ENCODE results near the gene PPM1B. TPM values are rescaled to one million over a fixed set of nuclear protein-coding genes. Genes with fewer than 3 reads are reported as not detected.
"Not testable (repeated sequence)": the region's sequence is repeated elsewhere in the genome, so short reads cannot be mapped to it uniquely, and the experiment has no call there.

Gene PPM1B
- total and polyA plus RNA-seq, 9 donors, result 19.9 to 39.7 (median 28.0) TPM

DNA sequence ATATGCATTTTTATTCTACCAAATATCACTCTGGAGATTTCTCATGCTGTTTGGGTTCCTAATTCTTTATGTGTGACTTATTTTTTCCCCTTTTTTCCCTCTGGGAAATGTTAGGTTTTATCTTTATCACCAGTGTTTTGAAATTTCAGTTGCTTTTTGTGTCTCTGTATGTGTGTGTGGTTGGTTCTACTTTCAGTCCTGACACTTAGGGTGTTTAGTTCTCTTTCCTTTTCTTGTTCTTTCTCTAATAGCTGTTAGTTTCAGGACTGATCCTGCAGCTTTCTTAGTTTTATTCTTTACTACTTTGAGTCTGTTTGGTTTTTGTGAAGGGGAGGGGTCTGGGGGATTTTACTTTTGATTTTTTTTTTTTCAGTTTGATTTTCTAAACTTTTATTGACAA, 23.1 kb downstream of the PPM1B start:
- Histone ChIP-seq H3K27ac (ENCODE audit: low read length) (no peak overlapping the region), H3K9me3 (replicated peaks; ENCODE audit: control insufficient read depth, low read depth, low read length) (no peaks in the 10 kb centered on the region), H3K27me3 (ENCODE audit: control insufficient read depth, insufficient read depth, low read length) (no peaks in the 10 kb centered on the region), H3K4me3 (ENCODE audit: low read length) (no peak overlapping the region), H3K4me1 (ENCODE audit: control insufficient read depth, insufficient read depth, low read length) (no peaks in the 10 kb centered on the region), H3K36me3 (ENCODE audit: control insufficient read depth, insufficient read depth, low read length) (no peaks in the 10 kb centered on the region)
- DNase-seq, result no peak

DNA sequence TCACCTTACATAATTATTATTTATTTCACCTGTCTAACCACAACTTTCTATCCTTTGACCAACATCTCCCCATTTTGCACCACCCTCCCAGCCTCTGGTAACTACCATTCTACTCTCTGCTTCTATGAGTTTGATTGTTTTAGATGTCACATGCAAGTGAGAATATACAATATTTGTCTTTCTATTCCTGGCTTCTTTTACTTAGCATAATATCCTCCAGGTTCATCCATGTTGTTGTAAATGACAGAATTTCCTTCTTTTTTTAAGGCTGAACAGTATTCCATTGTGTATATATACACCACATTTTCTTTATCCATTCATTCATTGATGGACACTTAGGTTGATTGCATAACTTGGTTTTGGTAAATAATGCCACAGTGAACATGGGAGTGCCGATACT, 24.0 kb downstream of the PPM1B start:
- no CpG with 5 or more reads among the region's 1 CpG for WGBS (ENCODE audit: insufficient coverage)
- no peaks in the 10 kb centered on the region for H3K4me1 ChIP-seq (ENCODE audit: control insufficient read depth, insufficient read depth, low read length)
- no peaks in the 10 kb centered on the region for H3K27me3 ChIP-seq (ENCODE audit: control insufficient read depth, insufficient read depth, low read length)
- DNase-seq, result no peak
- no peaks in the 10 kb centered on the region for H3K36me3 ChIP-seq (ENCODE audit: control insufficient read depth, insufficient read depth, low read length)
- H3K27ac ChIP-seq (ENCODE audit: low read length), result no peak overlapping the region
- H3K9me3 ChIP-seq (replicated peaks; ENCODE audit: control insufficient read depth, low read depth, low read length), result no peaks in the 10 kb centered on the region
- no peak overlapping the region for H3K4me3 ChIP-seq (ENCODE audit: low read length)

DNA sequence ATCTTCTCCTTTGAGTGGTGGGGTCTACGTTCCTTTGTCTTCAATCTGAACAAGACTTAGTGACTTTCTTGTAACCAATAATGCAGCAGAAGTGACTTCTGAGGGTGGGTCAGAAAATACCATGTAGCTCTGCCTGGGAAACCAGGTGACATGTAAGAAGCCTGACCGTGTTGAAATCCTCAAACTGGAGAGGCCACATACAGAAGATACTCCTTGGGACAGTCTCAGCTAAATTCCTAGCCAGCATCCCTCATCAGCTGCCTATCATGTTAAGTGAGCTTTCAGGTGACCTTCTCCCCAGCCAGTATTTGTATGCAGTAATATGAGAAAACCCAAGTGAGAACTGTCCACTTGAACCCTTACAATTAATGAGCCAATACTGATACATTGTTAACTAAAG, 27.0 kb downstream of the PPM1B start:
- Histone ChIP-seq H3K27ac (ENCODE audit: low read length) (no peak overlapping the region), H3K9me3 (replicated peaks; ENCODE audit: control insufficient read depth, low read depth, low read length) (no peaks in the 10 kb centered on the region), H3K4me3 (ENCODE audit: low read length) (no peak overlapping the region), H3K27me3 (ENCODE audit: control insufficient read depth, insufficient read depth, low read length) (no peaks in the 10 kb centered on the region), H3K4me1 (ENCODE audit: control insufficient read depth, insufficient read depth, low read length) (no peaks in the 10 kb centered on the region), H3K36me3 (ENCODE audit: control insufficient read depth, insufficient read depth, low read length) (no peaks in the 10 kb centered on the region)
- DNase-seq, result no peak
- WGBS (ENCODE audit: insufficient coverage), result 83% methylated on average over 1 of the region's 2 CpGs

DNA sequence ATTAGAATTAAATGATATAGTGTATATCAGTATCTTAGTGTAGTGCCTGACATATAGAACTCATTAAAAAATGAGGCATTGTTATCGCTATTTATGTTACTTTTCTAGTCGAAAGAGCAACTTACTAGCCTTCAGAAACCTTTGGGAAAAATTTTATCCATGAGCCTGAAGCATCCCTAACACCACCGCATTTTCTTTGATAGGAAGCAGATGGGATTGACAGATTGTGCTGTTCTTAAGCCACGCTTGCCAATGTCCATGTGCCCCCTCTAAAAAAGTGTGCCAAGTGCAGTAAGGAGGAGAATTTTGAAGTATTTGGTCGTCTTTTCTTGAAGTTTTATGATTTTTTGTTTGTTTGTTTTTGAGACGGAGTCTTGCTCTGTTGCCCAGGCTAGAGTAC, 29.1 kb downstream of the PPM1B start:
- no peaks in the 10 kb centered on the region for H3K9me3 ChIP-seq (replicated peaks; ENCODE audit: control insufficient read depth, low read depth, low read length)
- DNase-seq, result no peak
- no peak overlapping the region for H3K4me3 ChIP-seq (ENCODE audit: low read length)
- H3K4me1 ChIP-seq (ENCODE audit: control insufficient read depth, insufficient read depth, low read length), result no peaks in the 10 kb centered on the region
- 100% methylated on average over 2 of the region's 6 CpGs for WGBS (ENCODE audit: insufficient coverage)
- no peak overlapping the region for H3K27ac ChIP-seq (ENCODE audit: low read length)
- no peaks in the 10 kb centered on the region for H3K27me3 ChIP-seq (ENCODE audit: control insufficient read depth, insufficient read depth, low read length)
- H3K36me3 ChIP-seq (ENCODE audit: control insufficient read depth, insufficient read depth, low read length), result peaks cover 4% of the 10 kb centered on the region

DNA sequence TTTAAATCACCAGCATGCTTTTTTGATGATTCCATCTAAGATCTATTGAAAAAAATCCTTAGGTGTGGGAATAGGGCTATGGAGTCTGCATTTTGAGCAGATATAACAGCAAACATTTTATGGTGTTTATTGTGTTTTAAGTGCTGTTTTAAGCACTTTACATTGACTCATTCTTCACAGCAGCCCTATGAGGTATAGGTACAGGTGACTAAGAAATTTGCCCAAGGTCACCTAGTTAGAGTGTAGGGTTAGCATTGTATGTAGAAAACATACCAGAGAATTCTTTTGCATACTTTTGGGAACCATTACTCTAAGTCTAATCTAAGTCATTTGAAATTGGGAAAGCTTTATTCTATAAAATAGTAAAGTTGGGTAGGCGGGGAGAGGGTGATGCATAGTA, 31.3 kb downstream of the PPM1B start:
- Histone ChIP-seq H3K9me3 (replicated peaks; ENCODE audit: control insufficient read depth, low read depth, low read length) (no peaks in the 10 kb centered on the region), H3K4me1 (ENCODE audit: control insufficient read depth, insufficient read depth, low read length) (no peaks in the 10 kb centered on the region), H3K27ac (ENCODE audit: low read length) (no peak overlapping the region), H3K36me3 (ENCODE audit: control insufficient read depth, insufficient read depth, low read length) (peaks cover 4% of the 10 kb centered on the region), H3K27me3 (ENCODE audit: control insufficient read depth, insufficient read depth, low read length) (no peaks in the 10 kb centered on the region), H3K4me3 (ENCODE audit: low read length) (no peak overlapping the region)
- WGBS (ENCODE audit: insufficient coverage), result no CpG with 5 or more reads among the region's 1 CpG
- DNase-seq, result no peak

DNA sequence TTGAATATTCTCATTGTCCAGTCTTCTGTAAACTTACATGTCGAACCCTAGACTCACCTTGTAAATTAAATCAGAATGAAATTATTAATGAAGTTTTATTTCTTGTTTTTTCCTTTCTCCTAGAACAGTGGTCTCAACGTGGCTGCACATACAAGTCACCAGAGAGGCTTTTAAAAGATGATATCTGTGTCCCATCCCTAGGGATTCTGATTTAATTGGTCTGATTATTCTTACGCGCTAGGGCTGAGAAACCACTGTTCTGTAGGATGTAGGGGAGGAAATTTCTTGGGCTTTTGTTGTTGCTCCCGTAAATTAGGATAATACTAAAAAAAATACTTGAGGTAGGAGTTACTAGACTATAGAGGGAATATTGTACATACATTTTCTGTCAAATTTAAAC, 32.1 kb downstream of the PPM1B start:
- Histone ChIP-seq H3K9me3 (replicated peaks; ENCODE audit: control insufficient read depth, low read depth, low read length) (no peaks in the 10 kb centered on the region), H3K36me3 (ENCODE audit: control insufficient read depth, insufficient read depth, low read length) (peaks cover 4% of the 10 kb centered on the region), H3K4me3 (ENCODE audit: low read length) (no peak overlapping the region), H3K4me1 (ENCODE audit: control insufficient read depth, insufficient read depth, low read length) (no peaks in the 10 kb centered on the region), H3K27me3 (ENCODE audit: control insufficient read depth, insufficient read depth, low read length) (no peaks in the 10 kb centered on the region), H3K27ac (ENCODE audit: low read length) (no peak overlapping the region)
- no CpG with 5 or more reads among the region's 5 CpGs for WGBS (ENCODE audit: insufficient coverage)
- no peak for DNase-seq

DNA sequence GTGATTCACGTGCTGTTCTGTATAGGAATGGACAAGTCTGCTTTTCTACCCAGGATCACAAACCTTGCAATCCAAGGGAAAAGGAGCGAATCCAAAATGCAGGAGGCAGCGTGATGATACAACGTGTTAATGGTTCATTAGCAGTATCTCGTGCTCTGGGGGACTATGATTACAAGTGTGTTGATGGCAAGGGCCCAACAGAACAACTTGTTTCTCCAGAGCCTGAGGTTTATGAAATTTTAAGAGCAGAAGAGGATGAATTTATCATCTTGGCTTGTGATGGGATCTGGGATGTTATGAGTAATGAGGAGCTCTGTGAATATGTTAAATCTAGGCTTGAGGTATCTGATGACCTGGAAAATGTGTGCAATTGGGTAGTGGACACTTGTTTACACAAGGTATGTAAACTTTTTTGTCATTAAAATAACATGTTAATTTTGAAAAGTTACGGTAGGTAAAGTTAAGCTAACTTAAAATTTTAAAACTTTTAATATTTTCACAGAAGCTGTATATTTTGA, 33.0 kb downstream of the PPM1B start:
- Histone ChIP-seq H3K27me3 (ENCODE audit: control insufficient read depth, insufficient read depth, low read length) (no peaks in the 10 kb centered on the region), H3K4me1 (ENCODE audit: control insufficient read depth, insufficient read depth, low read length) (no peaks in the 10 kb centered on the region), H3K4me3 (ENCODE audit: low read length) (no peak overlapping the region), H3K36me3 (ENCODE audit: control insufficient read depth, insufficient read depth, low read length) (peaks cover 4% of the 10 kb centered on the region), H3K9me3 (replicated peaks; ENCODE audit: control insufficient read depth, low read depth, low read length) (no peaks in the 10 kb centered on the region), H3K27ac (ENCODE audit: low read length) (no peak overlapping the region)
- no peak for DNase-seq
- 100% methylated on average over 2 of the region's 6 CpGs for WGBS (ENCODE audit: insufficient coverage)

DNA sequence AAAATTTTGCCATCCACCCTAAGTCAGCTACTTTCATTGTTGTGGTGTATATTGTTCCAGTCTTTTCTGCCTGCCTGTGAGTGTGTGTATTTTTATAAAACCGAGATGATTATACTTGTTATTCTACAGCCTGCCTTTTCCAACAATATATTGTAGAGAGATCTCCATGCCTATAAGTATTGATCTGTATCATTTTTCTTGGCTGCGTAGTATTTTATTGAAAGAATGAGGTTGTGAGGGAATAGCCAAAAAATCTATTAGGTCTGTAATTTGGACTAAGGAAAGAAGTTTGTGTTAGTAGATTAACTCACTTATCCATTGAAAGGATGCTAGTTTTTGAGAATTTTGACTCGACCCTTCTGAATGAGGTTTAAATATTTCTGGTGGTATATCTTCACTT, 34.9 kb downstream of the PPM1B start:
- H3K4me1 ChIP-seq (ENCODE audit: control insufficient read depth, insufficient read depth, low read length), result no peaks in the 10 kb centered on the region
- no CpG with 5 or more reads among the region's 3 CpGs for WGBS (ENCODE audit: insufficient coverage)

DNA sequence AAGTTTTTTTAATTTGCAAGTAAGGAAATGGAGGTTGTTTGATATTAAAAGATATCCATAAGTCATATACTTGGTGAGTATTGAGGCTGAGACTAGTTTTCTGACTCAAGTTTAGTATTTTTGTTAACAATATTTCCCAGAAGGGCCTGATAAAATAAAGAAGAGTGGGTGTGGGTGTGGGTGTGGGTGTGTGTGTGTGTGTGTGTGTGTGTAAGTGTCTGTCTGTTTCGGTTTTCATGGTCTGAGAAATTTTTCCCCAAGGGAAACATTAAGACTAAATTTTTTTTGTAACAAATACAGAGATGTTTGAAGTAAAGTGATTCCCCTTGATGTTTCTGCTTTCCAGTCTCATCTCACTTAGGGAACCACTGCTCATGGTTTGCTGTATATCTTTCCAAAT, 36.5 kb downstream of the PPM1B start:
- no peaks in the 10 kb centered on the region for H3K27me3 ChIP-seq (ENCODE audit: control insufficient read depth, insufficient read depth, low read length)
- H3K9me3 ChIP-seq (replicated peaks; ENCODE audit: control insufficient read depth, low read depth, low read length), result no peaks in the 10 kb centered on the region
- no CpG with 5 or more reads among the region's 1 CpG for WGBS (ENCODE audit: insufficient coverage)
- no peak overlapping the region for H3K4me3 ChIP-seq (ENCODE audit: low read length)
- DNase-seq, result no peak
- H3K4me1 ChIP-seq (ENCODE audit: control insufficient read depth, insufficient read depth, low read length), result no peaks in the 10 kb centered on the region
- H3K27ac ChIP-seq (ENCODE audit: low read length), result no peak overlapping the region
- H3K36me3 ChIP-seq (ENCODE audit: control insufficient read depth, insufficient read depth, low read length), result peaks cover 8% of the 10 kb centered on the region

More for the DNA sequence above, 34.9 kb downstream of the PPM1B start:
- no peak for DNase-seq
- Histone ChIP-seq H3K4me3 (ENCODE audit: low read length) (no peak overlapping the region), H3K27ac (ENCODE audit: low read length) (no peak overlapping the region), H3K36me3 (ENCODE audit: control insufficient read depth, insufficient read depth, low read length) (peaks cover 4% of the 10 kb centered on the region), H3K9me3 (replicated peaks; ENCODE audit: control insufficient read depth, low read depth, low read length) (no peaks in the 10 kb centered on the region), H3K27me3 (ENCODE audit: control insufficient read depth, insufficient read depth, low read length) (no peaks in the 10 kb centered on the region)

DNA sequence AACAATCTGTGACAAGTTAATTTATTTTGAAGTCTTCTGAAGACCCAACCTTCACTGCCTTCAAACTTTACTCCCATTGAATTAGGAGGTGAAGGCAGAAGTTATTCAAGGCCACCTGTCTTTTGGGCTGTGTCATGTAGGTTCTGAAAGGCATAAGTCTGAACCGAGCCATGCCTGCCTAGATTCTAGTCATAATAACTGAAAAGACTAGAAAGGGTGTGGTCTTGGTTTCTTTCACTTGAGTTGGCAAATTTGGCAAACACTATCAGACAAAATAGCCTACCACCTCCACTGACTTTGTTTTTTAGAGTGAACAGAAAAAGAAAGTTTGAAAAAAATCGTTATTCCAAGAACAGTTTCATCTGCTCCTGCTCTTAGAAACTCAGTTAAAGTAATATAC, 38.4 kb downstream of the PPM1B start:
- Histone ChIP-seq H3K4me1 (ENCODE audit: control insufficient read depth, insufficient read depth, low read length) (no peaks in the 10 kb centered on the region), H3K4me3 (ENCODE audit: low read length) (no peak overlapping the region), H3K36me3 (ENCODE audit: control insufficient read depth, insufficient read depth, low read length) (peaks cover 4% of the 10 kb centered on the region), H3K9me3 (replicated peaks; ENCODE audit: control insufficient read depth, low read depth, low read length) (no peaks in the 10 kb centered on the region), H3K27ac (ENCODE audit: low read length) (no peak overlapping the region), H3K27me3 (ENCODE audit: control insufficient read depth, insufficient read depth, low read length) (no peaks in the 10 kb centered on the region)
- 100% methylated on average over 1 of the region's 2 CpGs for whole genome bisulfite sequencing (ENCODE audit: insufficient coverage)
- DNase-seq, result no peak

DNA sequence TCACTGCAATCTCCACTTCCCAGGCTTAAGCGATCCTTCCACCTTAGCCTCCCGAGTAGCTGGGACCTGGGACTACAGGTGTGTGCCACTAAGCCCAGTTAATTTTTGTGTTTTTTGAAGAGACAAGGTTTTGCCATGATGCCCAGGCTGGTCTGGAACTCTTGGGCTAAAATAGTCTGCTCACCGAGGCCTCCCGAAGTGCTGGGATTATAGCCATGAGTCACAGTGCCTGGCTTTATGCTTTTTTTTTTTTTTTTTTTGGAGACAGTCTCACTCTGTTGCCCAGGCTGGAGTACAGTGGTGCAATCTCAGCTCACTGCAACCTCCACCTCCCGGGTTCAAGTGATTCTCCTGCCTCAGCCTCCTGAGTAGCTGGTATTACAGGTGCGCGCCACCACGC, 39.0 kb downstream of the PPM1B start:
- H3K36me3 ChIP-seq (ENCODE audit: control insufficient read depth, insufficient read depth, low read length); H3K27ac ChIP-seq (ENCODE audit: low read length); H3K9me3 ChIP-seq (replicated peaks; ENCODE audit: control insufficient read depth, low read depth, low read length); H3K27me3 ChIP-seq (ENCODE audit: control insufficient read depth, insufficient read depth, low read length); H3K4me1 ChIP-seq (ENCODE audit: control insufficient read depth, insufficient read depth, low read length); DNase-seq; H3K4me3 ChIP-seq (ENCODE audit: low read length): not testable (repeated sequence)
- WGBS (ENCODE audit: insufficient coverage), result 100% methylated on average over 3 of the region's 8 CpGs

All from muscle of leg (tissue), 11 donors.